ENCODE data around the gene DGKG. TPM values are rescaled to one million over a fixed set of nuclear protein-coding genes. Genes with fewer than 3 reads are reported as not detected.

The DGKG gene
- total RNA-seq, 4 donors from 2014 or later, result 1.3 to 5.7 (median 2.3) TPM

- Histone ChIP-seq H3K9me3 (no peaks in the 10 kb centered on the region), H3K4me1 (no peaks in the 10 kb centered on the region), H3K4me3 (no peak overlapping the region), H3K27ac (no peak overlapping the region), H3K36me3 (no peaks in the 10 kb centered on the region), H3K27me3 (no peaks in the 10 kb centered on the region)
- DNase-seq (ENCODE audit: low spot score in 2 of 2), result no peak
- TF ChIP-seq EP300 (IDR thresholded peaks at IDR 0.05), result no peak
- no peak for TF ChIP-seq POLR2A (IDR thresholded peaks at IDR 0.05)
- no peak for TF ChIP-seq CTCF (IDR thresholded peaks at IDR 0.05)
- WGBS, 2 donors, result 86 to 87% methylated on average over 7 of the region's 7 CpGs
Measured at GRCh38 chr3:186319945-186320344, 42.1 kb downstream of the DGKG start.

- WGBS, 2 donors, result 68 to 76% methylated on average over 4 of the region's 4 CpGs
- no peak for DNase-seq (ENCODE audit: low spot score in 2 of 2)
Measured at GRCh38 chr3:186318135-186318534, 43.9 kb downstream of the DGKG start.

GRCh38 chr3:186317478-186317877, 44.6 kb downstream of the DGKG start:
- DNase-seq (ENCODE audit: low spot score in 2 of 2), result no peak
- TF ChIP-seq EP300 (IDR thresholded peaks at IDR 0.05) (no peak), POLR2A (IDR thresholded peaks at IDR 0.05) (no peak), CTCF (IDR thresholded peaks at IDR 0.05) (no peak)
- Histone ChIP-seq H3K36me3 (no peaks in the 10 kb centered on the region), H3K27me3 (no peaks in the 10 kb centered on the region), H3K9me3 (no peaks in the 10 kb centered on the region), H3K4me1 (no peaks in the 10 kb centered on the region), H3K4me3 (no peak overlapping the region), H3K27ac (no peak overlapping the region)
- 71 to 81% methylated on average over 6 to 7 of the region's 7 CpGs for WGBS, 2 donors

More at GRCh38 chr3:186318135-186318534, 43.9 kb downstream of the DGKG start:
- Histone ChIP-seq H3K36me3 (no peaks in the 10 kb centered on the region), H3K27me3 (no peaks in the 10 kb centered on the region), H3K9me3 (no peaks in the 10 kb centered on the region), H3K4me3 (no peak overlapping the region), H3K27ac (no peak overlapping the region), H3K4me1 (no peaks in the 10 kb centered on the region)
- TF ChIP-seq EP300 (IDR thresholded peaks at IDR 0.05) (no peak), CTCF (IDR thresholded peaks at IDR 0.05) (no peak), POLR2A (IDR thresholded peaks at IDR 0.05) (no peak)

- no peaks in the 10 kb centered on the region for H3K4me1 ChIP-seq
- TF ChIP-seq POLR2A (IDR thresholded peaks at IDR 0.05), result no peak
- no peak for TF ChIP-seq EP300 (IDR thresholded peaks at IDR 0.05)
- TF ChIP-seq CTCF (IDR thresholded peaks at IDR 0.05), result no peak
- 76 to 78% methylated on average over 9 of the region's 9 CpGs for WGBS, 2 donors
Measured at GRCh38 chr3:186316666-186317260, 45.3 kb downstream of the DGKG start.

GRCh38 chr3:186315581-186316354, 46.3 kb downstream of the DGKG start:
- H3K4me3 ChIP-seq, result no peak overlapping the region
- no peaks in the 10 kb centered on the region for H3K27me3 ChIP-seq
- H3K36me3 ChIP-seq, result no peaks in the 10 kb centered on the region
- no peaks in the 10 kb centered on the region for H3K9me3 ChIP-seq
- DNase-seq (ENCODE audit: low spot score in 2 of 2), result no peak
- no peak overlapping the region for H3K27ac ChIP-seq
- no peak for TF ChIP-seq EP300 (IDR thresholded peaks at IDR 0.05)
- TF ChIP-seq POLR2A (IDR thresholded peaks at IDR 0.05), result no peak
- TF ChIP-seq CTCF (IDR thresholded peaks at IDR 0.05), result no peak
- no peaks in the 10 kb centered on the region for H3K4me1 ChIP-seq
- WGBS, 2 donors, result 84 to 87% methylated on average over 5 of the region's 5 CpGs

More at GRCh38 chr3:186316666-186317260, 45.3 kb downstream of the DGKG start:
- Histone ChIP-seq H3K27ac (no peak overlapping the region), H3K4me3 (no peak overlapping the region), H3K27me3 (no peaks in the 10 kb centered on the region), H3K9me3 (no peaks in the 10 kb centered on the region), H3K36me3 (no peaks in the 10 kb centered on the region)
- no peak for DNase-seq (ENCODE audit: low spot score in 2 of 2)

Measured in tibial nerve (tissue), 4 donors.